Omental fat pad (tissue), 4 donors: ENCODE data around the gene ARL6IP5. TPM values are rescaled to one million over a fixed set of nuclear protein-coding genes. Genes with fewer than 3 reads are reported as not detected.

Experiments
- ATAC-seq: fragments of 150-250 bp; one replicate; pipeline ENCODE4 v1.9.1; 2016; ENCODE audit warnings: mild to moderate bottlenecking, moderate library complexity; ENCODE audit not compliant: low FRiP score
- DNase-seq: peaks from one replicate; pipeline ENCODE4 v3.0.0-alpha.2; 2019; ENCODE audit warnings: low spot score
- CTCF ChIP-seq, 3 donors: fragments of 450-650 bp; IDR thresholded peaks; one replicate each; pipeline ENCODE4 v1.5.1; 2016 to 2017; ENCODE audit warnings: antibody characterized with exemption in 3 of 3, mild to moderate bottlenecking in 3 of 3, moderate library complexity in 2 of 3
- total RNA-seq, 4 donors: library from RNA; depleted of rRNA; stranded (reverse); fragments of >200 nt; gene quantifications; one replicate each; pipeline ENCODE4 v1.1.0, GENCODE V29; 2016

Gene ARL6IP5
- total RNA-seq, 4 donors from 2014 or later: 113 to 215 (median 199) TPM

DNA sequence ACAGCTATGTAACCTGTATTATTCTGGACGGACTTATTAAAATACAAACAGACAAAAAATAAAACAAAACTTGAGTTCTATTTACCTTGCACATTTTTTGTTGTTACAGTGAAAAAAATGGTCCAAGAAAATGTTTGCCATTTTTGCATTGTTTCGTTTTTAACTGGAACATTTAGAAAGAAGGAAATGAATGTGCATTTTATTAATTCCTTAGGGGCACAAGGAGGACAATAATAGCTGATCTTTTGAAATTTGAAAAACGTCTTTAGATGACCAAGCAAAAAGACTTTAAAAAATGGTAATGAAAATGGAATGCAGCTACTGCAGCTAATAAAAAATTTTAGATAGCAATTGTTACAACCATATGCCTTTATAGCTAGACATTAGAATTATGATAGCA lies 20.6 kb downstream of the ARL6IP5 start:
- ATAC-seq: no peak
- TF ChIP-seq CTCF (IDR thresholded peaks at IDR 0.05): no peak
- DNase-seq: no peak

DNA sequence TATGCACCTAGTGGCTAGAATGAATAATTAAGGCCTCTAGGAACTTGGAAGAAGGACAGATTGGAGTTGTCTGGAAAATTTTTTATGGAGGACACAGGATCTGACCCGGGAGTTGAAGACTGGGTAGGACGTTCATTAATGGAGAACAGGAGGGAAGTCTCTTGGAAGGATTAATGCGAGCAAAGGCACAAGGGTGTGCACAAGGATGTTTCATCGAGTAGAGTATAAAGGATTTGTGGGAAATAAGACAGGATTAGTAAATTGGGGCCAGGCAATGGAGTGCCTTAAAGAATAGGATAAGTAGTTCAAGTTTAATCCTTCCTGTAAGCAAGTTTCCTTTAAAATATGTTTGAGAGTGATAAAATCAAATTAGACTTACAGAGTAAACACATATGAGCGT lies 23.1 kb downstream of the ARL6IP5 start:
- TF ChIP-seq CTCF (IDR thresholded peaks at IDR 0.05): no peak
- ATAC-seq: no peak
- DNase-seq: no peak

DNA sequence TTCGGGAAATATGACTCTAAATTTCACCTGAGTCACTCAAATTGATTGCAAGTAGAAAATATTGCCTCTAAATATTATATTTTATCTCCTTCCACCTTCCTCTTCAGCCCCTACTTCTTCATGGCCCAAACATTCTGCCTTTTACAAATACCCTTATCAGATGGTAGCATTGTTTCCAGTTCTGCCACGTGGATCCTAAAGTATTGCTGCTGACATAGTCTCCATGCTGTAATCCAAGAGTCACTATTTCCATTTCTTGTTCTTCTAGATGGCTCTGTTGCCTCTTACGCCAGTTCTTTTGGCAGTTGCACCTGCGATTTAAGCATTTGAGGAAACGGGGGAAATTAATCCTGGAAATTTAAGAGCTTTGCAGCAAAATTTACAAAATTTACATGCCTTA lies 24.1 kb downstream of the ARL6IP5 start:
- DNase-seq (no peak), ATAC-seq (no peak)
- no peak for TF ChIP-seq CTCF (IDR thresholded peaks at IDR 0.05)

DNA sequence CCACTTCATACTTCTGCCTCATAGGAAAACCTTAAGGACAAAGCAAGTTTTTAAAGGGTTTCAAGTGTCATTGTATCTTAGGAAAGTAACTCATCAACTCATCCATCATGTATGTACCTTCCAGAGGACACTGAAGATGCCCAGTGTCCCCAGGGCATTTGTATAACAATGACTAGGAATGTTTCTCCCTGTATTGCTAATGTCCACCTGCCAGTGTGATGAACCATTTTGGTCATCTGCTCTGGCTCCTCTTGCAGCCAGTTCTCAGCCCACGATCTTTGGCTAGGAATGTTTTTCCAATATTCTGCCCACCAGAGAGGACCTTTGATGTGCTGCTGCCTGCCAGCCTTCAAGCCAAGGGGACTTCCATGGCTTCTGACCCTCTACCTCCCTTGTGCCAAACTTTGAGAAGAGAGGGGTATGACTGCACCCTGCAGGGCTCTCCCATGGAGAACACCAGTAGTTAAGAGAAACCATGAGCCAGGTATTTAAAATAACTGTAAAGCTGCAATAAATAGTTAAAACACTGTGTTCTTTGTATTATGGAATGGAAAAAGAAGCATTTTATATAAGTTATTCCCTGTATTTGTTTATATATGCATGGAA lies 26.3 kb downstream of the ARL6IP5 start:
- DNase-seq (no peak), ATAC-seq (no peak)
- no peak for TF ChIP-seq CTCF (IDR thresholded peaks at IDR 0.05)

DNA sequence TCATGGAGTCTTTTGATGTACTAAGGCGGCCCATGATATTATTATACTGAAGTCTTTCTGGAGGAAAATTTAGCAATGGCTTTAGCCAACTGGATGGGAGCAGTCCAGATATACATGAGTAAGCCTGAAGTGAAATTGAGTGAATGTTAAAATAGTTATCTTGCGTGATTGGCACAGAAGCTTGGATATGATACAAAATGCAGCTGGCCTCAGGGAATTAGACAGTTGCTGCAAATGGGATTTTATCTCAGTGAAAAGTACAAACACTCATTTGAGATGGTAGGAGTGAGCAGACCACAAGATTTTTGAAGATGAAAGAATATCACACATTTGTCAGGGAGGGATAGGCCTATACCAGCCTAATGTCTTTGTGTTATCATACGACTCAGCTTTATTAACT lies 28.8 kb downstream of the ARL6IP5 start:
- TF ChIP-seq CTCF (IDR thresholded peaks at IDR 0.05): no peak
- ATAC-seq: no peak
- DNase-seq: no peak

DNA sequence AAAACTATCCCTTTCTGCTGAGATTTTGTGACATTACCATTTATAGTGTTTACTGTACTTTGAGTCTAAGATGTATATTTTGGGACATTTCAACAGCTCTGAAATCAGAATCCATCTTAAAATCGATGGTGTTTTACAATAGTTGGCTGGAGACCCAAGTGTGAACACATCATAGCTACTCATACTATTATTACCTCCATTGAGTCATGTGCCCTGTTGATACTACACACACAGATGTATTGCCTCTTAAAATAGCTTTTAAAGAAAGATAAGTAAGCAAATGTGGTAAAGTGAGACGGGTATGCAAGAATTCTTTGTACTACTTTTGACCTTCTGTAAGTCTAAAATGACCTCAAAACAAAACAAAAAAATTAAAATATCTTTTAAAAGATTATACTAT lies 31.0 kb downstream of the ARL6IP5 start:
- DNase-seq (no peak), ATAC-seq (no peak)
- TF ChIP-seq CTCF (IDR thresholded peaks at IDR 0.05): no peak

DNA sequence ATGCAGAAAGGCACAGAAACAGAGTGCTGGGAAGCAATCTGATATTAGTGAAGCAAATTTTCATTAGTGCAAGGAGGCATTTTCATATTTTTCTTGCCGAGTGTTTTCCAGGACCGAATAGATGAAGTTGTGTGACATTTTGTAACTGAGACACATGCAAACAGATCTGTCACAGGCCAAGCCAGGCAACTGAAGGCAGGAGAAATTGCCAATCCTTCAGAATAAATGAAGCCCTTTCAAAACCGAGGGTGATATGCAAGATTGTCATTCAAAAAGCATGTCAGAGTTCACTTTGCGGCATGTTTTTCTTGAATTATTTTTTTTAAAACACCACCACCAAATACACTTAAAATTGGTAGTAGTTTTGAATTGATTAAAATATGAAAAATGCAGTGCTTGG lies 31.4 kb downstream of the ARL6IP5 start:
- ATAC-seq: no peak
- no peak for DNase-seq
- no peak for TF ChIP-seq CTCF (IDR thresholded peaks at IDR 0.05)
